ENCODE results near the gene ST3GAL5.

DNA sequence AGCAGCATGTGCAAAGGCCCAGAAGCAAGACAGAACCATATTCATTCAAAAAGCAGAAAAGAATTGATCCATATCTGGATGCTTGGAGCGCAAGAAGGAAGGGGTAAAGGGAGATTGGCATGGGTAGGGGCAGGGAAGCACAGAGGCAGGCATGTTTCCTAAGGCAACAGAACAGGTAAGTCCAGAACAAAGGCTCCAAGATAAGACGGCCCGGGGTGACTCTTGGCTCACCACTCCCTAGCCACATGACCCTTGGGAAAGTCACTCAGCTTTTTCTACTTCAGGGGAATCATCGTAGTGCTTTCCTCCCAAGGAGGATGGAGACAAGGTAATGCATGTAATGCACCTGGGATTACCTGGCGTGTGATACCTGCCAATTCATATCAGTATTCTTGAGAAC, 37.7 kb upstream of the ST3GAL5 start:
- TF ChIP-seq EZH2 (IDR thresholded peaks at IDR 0.05) (no peak), POLR2AphosphoS5 (IDR thresholded peaks at IDR 0.05; ENCODE audit: borderline replicate concordance, low read depth, low read length) (no peak)

Data from SK-N-MC (cell line).